RWPE1 (cell line): ENCODE data around the gene CD40.
A peak's percentile ranks its signal among the peaks of the same experiment; 100 is the strongest.

Experiments used
- CTCF ChIA-PET: fragments of 350-600 bp; sonication (Branson Sonifier 250); formaldehyde crosslinking; extraction: SDS; loops from one replicate; lab custom pipeline; 2021; lab: Yijun Ruan, JAX
- POLR2A ChIA-PET: fragments of 400-600 bp; formaldehyde crosslinking; extraction: SDS; loops from one replicate; lab custom pipeline; 2020; ENCODE audit warnings: antibody characterized with exemption; ENCODE audit not compliant: low non-redundant PET; lab: Yijun Ruan, JAX
- DNase-seq: peaks from one replicate; pipeline ENCODE4 v3.0.0; 2012; ENCODE audit warnings: low spot score
- H3K27ac ChIP-seq: fragments of 450-650 bp; 2 replicates; pipeline ENCODE4 v1.5.1; 2017
- TF ChIP-seq, protein P1 (sequence below): fragments of 450-650 bp; conservative IDR thresholded peaks from 2 replicates; pipeline ENCODE4 v1.5.1; 2017; ENCODE audit warnings: low read depth, mild to moderate bottlenecking

Gene CD40

DNA sequence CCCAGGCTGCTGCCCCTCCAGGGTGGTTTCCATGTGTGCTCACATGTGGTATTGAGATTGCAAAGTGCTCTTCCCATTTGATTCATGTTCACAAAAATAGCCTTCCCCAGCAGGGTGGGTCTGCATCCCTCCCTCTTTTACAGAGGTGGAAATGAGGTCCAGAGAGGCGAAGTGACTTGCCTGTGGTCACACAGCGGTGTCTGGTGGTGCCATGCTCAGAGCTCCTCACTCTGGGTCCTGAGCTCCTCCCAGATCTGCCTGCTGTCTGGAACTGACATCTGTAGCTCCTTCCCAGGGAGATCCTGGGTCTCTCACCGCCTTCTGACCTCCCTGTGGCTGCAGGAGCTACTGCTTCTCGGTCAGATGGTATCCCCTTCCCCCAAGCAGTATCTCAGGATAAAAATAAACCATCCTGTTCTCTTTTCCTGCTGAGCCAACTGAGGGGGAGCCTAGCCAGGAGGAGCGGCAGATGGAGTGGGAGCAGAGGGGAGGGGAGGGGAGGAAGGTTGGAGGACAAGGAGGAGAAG is 11.9 kb downstream of the CD40 start:
- CTCF ChIA-PET = interaction anchor here (0.6 to 3.8 kb wide), 8 partner anchors 11 to 308 kb away, joined by 3 to 33 read pairs (median 4); no protein-coding TSS in a partner anchor

DNA sequence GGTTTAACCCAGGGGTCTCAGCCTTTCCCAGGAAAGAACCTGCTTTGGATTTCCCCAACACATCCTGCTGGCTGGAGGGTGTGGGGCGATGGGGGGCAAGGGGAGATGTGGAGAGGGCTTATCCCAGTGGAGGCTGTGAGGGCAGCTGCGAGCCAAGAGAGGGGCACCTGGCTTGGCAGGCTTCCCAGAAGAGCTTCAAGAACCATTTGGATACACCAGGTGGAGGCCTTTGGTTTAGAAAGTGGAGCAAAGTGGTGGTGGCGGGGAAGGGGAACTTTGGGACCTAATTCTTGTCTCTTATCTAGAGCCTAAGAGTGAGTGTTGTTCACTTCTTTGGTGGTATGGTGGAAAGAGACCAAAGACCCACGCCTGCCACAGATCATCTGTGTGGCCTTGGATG is 12.4 kb downstream of the CD40 start:
- POLR2A ChIA-PET = no interaction called here
- no peak overlapping the region for H3K27ac ChIP-seq
- TF ChIP-seq, protein P1, sequence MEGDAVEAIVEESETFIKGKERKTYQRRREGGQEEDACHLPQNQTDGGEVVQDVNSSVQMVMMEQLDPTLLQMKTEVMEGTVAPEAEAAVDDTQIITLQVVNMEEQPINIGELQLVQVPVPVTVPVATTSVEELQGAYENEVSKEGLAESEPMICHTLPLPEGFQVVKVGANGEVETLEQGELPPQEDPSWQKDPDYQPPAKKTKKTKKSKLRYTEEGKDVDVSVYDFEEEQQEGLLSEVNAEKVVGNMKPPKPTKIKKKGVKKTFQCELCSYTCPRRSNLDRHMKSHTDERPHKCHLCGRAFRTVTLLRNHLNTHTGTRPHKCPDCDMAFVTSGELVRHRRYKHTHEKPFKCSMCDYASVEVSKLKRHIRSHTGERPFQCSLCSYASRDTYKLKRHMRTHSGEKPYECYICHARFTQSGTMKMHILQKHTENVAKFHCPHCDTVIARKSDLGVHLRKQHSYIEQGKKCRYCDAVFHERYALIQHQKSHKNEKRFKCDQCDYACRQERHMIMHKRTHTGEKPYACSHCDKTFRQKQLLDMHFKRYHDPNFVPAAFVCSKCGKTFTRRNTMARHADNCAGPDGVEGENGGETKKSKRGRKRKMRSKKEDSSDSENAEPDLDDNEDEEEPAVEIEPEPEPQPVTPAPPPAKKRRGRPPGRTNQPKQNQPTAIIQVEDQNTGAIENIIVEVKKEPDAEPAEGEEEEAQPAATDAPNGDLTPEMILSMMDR = no peak
- CTCF ChIA-PET = interaction anchor here (1.0 to 3.8 kb wide), 4 partner anchors 11 to 218 kb away, joined by 3 to 33 read pairs (median 6); no protein-coding TSS in a partner anchor
- DNase-seq = no peak

More for the DNA sequence above, 11.9 kb downstream of the CD40 start:
- DNase-seq = no peak
- H3K27ac ChIP-seq = no peak overlapping the region
- TF ChIP-seq, protein P1 = no peak
- POLR2A ChIA-PET = no interaction called here

DNA sequence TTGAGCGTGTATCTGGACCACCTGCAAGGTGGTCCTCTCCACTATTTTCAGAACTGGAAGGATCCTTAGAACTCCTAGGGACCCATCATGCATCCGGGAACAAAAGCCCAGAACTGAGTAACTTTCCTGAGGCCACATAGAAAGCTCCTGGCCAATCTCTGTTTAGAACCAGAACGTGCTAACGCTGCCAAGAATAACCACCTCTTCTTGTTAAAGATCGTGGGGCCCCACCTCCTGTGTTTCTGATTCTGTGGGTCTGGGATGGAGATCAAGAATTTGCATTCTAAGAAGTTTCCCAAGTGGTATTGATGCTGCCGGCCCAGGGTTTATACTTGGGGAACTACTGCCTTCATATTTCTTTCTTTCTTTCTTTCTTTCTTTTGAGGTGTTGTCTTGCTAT is 13.3 kb downstream of the CD40 start:
- TF ChIP-seq, protein P1 = no peak
- CTCF ChIA-PET = interaction anchor here (1.0 to 3.9 kb wide), 9 partner anchors 20 to 276 kb away, joined by 5 to 47 read pairs (median 14); partner anchors contain the start of gene ELMO2
- POLR2A ChIA-PET = no interaction called here
- H3K27ac ChIP-seq = no peak overlapping the region
- DNase-seq = no peak

DNA sequence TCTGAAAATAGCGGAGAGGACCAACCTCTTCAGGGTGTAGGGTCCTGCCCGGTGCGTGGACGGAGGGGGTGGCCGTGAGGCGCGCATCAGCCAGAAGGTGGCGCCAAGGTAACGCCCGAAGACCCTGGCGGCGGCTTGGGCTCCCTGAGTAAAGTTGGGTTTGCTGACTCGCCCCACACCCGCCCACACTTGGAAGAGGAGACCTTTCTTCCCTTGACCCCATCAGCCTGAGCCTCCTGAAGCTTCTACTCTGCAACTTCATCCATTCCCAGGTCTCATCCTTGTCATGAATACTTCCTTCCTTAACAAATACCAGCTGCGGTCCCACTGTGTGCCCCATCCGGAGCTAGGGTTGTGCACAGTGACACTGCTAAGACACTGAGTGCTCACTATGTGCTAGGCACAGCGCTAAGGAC is 14.6 kb downstream of the CD40 start:
- ChIA-PET POLR2A (no interaction called here), CTCF (interaction anchor here (0.6 to 3.9 kb wide), 25 partner anchors 10 to 590 kb away, joined by 3 to 47 read pairs (median 4); partner anchors contain the start of gene ELMO2)
- peak overlapping the region; percentile 23; the same call in 1 of the 2 replicates for H3K27ac ChIP-seq
- TF ChIP-seq, protein P1 = peak; percentile 99
- DNase-seq = peak; percentile 89

DNA sequence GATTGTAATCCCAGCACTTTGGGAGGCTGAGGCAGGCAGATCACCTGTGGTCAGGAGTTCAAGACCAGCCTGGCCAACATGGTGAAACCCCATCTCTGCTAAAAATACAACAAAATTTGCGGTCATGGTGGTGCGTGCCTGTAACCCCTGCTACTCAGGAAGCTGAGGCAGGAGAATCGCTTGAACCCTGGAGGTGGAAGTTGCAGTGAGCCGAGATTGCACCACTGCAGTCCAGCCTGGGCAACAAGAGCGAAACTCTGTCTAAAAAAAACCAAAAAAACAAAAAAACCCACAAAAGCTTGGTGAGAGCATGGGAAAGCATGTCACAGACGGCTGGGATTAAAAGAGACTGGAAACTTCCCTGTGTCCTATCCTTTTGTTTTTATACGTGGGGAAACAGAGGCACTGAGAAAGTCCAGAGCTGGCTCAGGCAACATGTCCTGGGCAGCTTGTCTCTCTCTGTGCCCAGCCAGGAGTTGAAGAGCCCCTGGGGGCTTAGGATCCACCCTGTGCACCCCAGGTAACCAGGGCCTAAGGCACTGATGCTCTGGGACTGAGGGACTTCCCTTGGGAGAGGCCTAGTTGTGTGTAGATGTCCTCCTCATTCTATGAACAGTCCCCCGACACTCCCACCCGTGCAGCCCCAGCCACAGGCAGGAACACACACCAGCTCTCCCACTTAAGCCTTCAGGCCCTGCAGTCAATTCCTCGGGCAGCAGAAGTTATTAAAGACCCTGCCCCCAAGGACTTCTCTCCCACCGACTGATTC is 16.0 kb downstream of the CD40 start:
- POLR2A ChIA-PET = no interaction called here
- TF ChIP-seq, protein P1 = no peak
- no peak overlapping the region for H3K27ac ChIP-seq
- CTCF ChIA-PET = interaction anchor here (1.2 to 3.9 kb wide), 8 partner anchors 18 to 214 kb away, joined by 3 to 47 read pairs (median 7); no protein-coding TSS in a partner anchor
- no peak for DNase-seq

DNA sequence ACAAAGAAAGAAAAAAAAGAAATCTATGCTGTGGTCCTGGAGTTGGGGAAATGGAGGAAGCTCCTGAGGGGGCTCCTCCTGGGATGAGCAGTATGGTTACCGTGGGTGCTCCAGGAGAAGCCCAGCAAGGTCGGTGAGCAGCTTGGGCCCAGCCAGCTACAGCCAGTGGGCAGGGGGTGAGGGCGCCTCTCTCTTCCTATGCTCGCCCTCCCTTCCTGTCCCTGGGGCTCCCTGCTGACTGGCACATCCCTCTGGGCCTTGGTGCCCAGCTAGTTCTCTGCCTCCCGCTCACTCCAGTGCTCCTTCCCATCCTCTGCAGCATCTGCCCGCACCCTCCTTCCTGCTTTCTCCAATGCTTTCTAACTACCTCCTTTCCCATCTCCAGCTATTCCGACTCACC is 16.6 kb downstream of the CD40 start:
- TF ChIP-seq, protein P1 = no peak
- ChIA-PET POLR2A (no interaction called here), CTCF (interaction anchor here (0.6 to 3.9 kb wide), 5 partner anchors 15 to 214 kb away, joined by 3 to 47 read pairs (median 6); no protein-coding TSS in a partner anchor)
- DNase-seq = no peak
- H3K27ac ChIP-seq = no peak overlapping the region
